Activated naive CD4-positive, alpha-beta T cell treated with anti-CD3 and anti-CD28 coated beads, Interleukin-2, amount 50 U/mL, for 72 hours (primary cell): Measurements from ENCODE around the gene CASQ2. TPM values are rescaled to one million over a fixed set of nuclear protein-coding genes. Genes with fewer than 3 reads are reported as not detected.

Source experiments
- ATAC-seq, 2 donors: fragments of 150-1000 bp; cut with Tn5 transposase; 2 replicates each; pipeline ENCODE4 v1.10.0; 2021; ENCODE audit warnings: mild to moderate bottlenecking in 2 of 2, moderate library complexity in 2 of 2
- DNase-seq, 2 donors: peaks; one replicate each; pipeline ENCODE4 v3.0.0; 2021 to 2022; ENCODE audit warnings: low spot score in 2 of 2
- H3K27ac Mint-ChIP-seq, 2 donors: one replicate each; pipeline ENCODE4 v1.8.0; 2022; ENCODE audit warnings: mild to moderate bottlenecking in 2 of 2, mixed read lengths in 2 of 2
- H3K36me3 Mint-ChIP-seq, 2 donors: one replicate each; pipeline ENCODE4 v1.8.0; 2022; ENCODE audit warnings: mixed read lengths in 2 of 2
- H3K9me3 Mint-ChIP-seq, 2 donors: one replicate each; pipeline ENCODE4 v1.8.0; 2022; ENCODE audit warnings: mixed read lengths in 2 of 2
- total RNA-seq, 2 donors: library from RNA; stranded (reverse); gene quantifications; one replicate each; pipeline ENCODE4 v1.2.3, GENCODE V29; 2022

The CASQ2 gene
- total RNA-seq: not detected

DNA sequence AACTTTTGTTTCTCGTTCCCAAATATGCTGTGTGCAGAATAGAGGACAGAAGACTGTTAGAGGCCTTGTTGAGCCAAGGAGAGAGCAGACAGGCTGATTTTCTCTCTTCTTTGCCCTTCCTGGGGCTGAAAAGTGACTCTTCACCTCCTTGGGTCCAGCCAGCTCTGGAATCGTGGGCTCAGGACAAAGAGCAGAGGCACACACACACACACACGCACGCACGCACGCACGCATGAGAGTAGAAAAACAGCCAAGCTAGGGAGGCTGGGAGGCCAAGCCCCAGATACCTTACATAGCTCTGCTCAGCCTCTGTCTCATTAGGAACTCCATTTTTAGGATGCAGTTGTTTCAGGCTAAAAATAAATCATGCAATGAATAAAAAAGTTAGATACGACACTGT is at the start of gene CASQ2:
TSS of gene CASQ2 (minus strand) at position 166 of the 400 bp plus-strand sequence. CDS start 173 bp downstream, outside the sequence.
- ATAC-seq: no peak
- no peaks in the 10 kb centered on the region for H3K36me3 Mint-ChIP-seq
- no peak for DNase-seq
- H3K27ac Mint-ChIP-seq: no peak within 1 kb of the TSS
- H3K9me3 Mint-ChIP-seq: no peaks in the 10 kb centered on the region

DNA sequence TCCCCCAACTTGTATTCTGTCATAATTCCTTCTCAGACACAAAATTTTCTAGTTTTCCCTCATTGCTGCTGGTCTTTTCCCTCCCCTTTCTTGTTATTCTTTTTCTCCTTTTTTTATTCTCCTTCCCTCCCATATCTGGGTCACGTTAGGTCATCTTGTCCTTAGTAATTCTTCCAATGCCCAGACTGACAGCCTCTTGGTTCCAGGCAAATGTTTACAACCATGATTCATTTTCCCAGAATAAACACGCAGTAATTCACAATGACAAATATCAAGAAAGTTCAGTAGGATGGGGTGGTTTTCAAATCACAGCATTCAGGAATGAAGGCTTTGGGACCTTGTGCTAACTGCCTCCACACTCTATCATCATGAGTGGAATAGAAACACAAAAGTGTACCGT is 47.2 kb upstream of the CASQ2 start:
- no peaks in the 10 kb centered on the region for H3K36me3 Mint-ChIP-seq
- DNase-seq: no peak
- no peak overlapping the region for H3K27ac Mint-ChIP-seq
- H3K9me3 Mint-ChIP-seq: no peaks in the 10 kb centered on the region
- no peak for ATAC-seq

DNA sequence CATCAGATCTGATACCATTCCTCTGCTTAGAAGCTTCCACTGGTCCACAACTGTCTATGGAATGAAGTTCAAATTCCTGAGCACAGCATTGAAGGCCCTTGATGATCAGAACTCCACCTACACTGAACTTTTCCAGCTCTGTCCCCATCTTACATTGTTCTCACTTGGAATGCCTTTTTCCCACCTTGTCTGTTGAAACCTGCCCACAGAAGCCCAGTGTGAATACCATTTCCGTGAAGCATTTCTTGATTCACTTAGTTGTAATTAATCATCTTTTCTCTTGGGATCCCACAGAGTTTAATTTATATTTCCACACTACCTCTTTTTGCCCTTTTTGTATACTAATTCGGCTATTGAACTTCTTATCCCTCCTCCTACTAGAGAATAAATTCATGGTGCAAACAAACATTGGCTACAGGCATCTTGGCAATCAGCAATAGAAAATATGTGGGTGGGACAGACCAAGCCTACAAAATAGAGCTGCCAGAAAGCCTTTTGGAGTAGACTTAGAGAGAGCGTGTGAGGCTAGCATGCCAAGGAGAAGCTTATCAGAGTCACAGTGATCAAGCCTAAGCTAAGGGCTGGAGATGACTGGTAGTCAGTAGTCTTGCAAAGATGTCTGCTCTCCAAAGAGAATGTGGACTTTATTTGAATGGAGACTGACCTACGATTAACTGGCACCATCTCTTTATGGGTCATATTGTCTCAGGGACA is 46.3 kb upstream of the CASQ2 start:
- no peak overlapping the region for H3K27ac Mint-ChIP-seq
- no peaks in the 10 kb centered on the region for H3K9me3 Mint-ChIP-seq
- no peak for ATAC-seq
- no peak for DNase-seq
- no peaks in the 10 kb centered on the region for H3K36me3 Mint-ChIP-seq

DNA sequence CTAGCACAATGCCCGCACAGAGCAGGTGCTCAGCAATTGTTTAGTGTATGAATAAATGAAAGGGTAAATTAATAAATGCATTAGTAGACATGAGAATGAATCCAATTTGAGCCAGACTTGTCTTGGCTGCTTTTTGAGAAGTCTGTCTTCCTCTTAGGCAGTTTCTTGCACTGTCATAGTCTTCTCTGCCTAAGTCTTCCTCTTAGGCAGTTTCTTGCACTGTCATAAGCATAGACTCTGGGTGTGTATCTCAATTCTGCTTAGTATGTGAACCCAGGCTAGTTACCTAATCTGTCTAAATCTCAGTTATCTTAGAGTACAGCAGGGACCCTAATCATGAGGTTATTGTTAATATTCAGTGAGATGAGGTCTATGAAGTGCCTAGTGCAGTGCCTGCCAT is 45.2 kb upstream of the CASQ2 start:
- no peak for ATAC-seq
- no peaks in the 10 kb centered on the region for H3K36me3 Mint-ChIP-seq

DNA sequence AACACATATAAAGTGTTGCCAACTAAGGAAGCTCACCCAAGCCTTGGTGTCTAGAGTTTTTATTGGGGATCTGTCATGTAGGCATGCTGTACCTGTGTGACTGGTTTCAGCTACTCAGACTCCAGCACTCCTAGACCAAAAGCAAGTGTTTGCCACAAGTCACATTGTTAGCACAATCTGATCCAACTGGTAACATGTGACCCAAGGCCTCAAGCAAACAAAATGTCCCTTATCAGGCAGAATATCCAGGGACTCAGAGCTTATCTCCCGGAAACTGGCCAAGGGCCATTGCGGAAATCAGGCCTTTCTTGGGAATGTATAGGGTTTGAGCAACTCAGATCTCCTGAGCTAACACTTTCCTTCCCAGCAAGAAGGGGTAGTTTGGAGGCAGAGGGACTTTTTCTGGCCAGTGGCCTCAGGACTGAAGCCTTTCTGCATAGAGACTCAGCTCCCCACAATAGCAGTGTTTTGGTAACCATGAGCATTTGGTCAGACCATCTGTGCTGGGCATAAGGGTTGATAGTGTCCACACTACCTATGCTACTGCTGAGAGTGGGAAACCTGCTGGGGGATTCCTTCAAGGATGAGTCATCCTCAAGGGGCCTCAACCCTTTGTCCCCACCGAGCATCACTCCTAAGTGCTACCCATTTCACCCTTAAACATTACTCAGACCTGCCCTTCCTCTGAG is 42.8 kb upstream of the CASQ2 start:
- no peak for ATAC-seq
- Mint-ChIP-seq H3K27ac (no peak overlapping the region), H3K36me3 (no peaks in the 10 kb centered on the region), H3K9me3 (no peaks in the 10 kb centered on the region)
- no peak for DNase-seq

More for the DNA sequence above, 45.2 kb upstream of the CASQ2 start:
- no peaks in the 10 kb centered on the region for H3K9me3 Mint-ChIP-seq
- H3K27ac Mint-ChIP-seq: no peak overlapping the region
- no peak for DNase-seq

DNA sequence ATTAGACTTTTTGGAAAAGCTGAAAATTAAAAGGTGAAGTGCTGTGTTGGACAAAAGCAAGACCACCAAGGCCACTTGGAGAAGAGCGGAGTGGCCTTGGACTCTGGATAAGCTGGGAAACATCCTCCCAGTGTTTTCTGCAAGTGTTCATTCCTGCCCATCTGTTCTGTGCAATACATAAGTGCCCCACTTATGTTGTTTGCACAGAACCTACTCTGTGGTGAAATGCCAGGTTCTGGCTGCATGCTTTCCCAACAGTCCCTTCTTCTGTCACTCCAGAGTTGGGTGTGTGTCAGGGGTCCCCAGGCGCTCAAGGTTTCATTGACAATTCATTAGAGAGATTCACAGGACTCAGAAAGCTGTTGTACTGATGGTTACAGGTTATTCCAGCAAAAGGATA is 42.1 kb upstream of the CASQ2 start:
- Mint-ChIP-seq H3K9me3 (no peaks in the 10 kb centered on the region), H3K27ac (no peak overlapping the region), H3K36me3 (no peaks in the 10 kb centered on the region)
- DNase-seq (no peak), ATAC-seq (no peak)

DNA sequence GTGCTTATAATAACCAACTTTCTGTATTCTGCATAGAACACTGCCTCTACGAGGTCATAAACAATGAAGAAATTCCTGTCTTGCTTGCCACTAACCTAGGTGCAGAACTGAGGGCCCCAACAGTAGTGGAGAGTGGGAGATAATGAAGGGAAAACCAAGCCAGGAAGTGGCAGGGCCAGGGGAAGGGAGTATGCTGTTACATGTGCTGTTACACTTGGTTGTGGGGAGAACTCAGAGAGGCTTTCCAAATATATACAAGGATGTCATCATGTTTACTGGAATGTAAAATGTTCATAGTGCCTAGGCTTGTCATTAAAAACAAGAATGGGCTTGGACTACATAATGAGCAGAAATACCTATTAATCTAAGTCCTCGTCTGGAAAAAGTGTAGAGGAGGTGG is 41.3 kb upstream of the CASQ2 start:
- Mint-ChIP-seq H3K27ac (no peak overlapping the region), H3K9me3 (no peaks in the 10 kb centered on the region), H3K36me3 (no peaks in the 10 kb centered on the region)
- no peak for ATAC-seq
- DNase-seq: no peak

DNA sequence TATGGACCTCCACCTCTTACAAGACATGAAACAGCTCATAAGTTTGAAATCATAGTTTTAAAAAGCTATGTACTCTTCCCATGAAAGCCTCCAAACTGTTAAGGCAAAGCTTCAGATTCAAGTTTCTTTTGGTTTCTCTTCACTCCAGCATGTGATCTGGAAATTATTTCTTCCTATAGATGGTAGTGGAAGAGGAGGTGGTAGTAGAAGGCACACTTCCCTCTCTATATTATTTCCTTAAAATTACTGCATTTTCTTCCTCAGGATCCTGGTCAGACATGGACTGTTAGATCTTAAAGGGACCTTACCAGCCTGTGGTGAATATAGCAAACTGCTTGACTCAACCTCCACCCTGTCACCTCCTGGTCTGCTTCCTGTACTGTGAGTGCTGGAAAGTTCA is 40.6 kb upstream of the CASQ2 start:
- H3K36me3 Mint-ChIP-seq: no peaks in the 10 kb centered on the region
- ATAC-seq: no peak
- H3K9me3 Mint-ChIP-seq: no peaks in the 10 kb centered on the region

DNA sequence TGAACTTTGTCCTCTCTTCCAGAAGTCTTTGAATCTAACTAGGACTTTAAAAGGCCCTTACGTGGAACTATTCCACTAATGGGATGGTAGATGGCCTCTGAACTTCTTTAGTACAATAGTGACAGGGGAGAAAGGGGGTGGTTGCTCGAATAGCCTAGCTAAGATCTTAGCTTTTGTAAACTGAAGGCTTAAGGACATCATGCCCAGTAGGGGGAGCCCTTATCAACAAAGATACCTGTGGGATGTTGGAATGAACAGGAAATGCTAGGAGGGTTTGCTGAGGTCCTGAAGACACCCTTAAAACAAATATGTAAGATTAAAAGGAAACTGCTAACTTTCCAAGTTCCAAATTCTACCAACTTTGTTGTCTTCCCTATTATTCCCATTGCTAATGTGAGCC is 39.2 kb upstream of the CASQ2 start:
- DNase-seq (peak in 1 of 2 donors; percentile 60), ATAC-seq (peak; percentile 47 to 51)
- no peak overlapping the region for H3K27ac Mint-ChIP-seq
- no peaks in the 10 kb centered on the region for H3K36me3 Mint-ChIP-seq
- no peaks in the 10 kb centered on the region for H3K9me3 Mint-ChIP-seq

More for the DNA sequence above, 40.6 kb upstream of the CASQ2 start:
- no peak overlapping the region for H3K27ac Mint-ChIP-seq
- DNase-seq: no peak

DNA sequence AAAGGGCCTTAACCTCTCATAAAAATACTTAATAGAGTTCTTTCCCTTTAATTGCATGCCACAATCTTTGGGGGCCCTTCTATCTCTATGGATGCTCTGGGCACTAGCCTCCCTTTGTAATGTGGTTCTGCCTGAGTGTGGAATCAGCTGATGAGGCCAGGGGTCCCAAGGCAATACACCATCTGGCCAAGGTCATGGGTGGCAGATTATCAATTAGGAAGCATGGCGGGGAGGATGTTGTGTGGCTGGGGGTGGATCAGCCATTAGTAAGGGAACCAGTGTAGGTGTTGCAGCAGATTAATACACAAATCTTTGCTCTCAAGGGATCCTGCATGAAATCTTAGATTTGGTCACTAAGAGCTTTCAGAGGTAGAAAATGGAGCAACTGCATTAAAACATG is 37.1 kb upstream of the CASQ2 start:
- no peak for DNase-seq
- Mint-ChIP-seq H3K9me3 (no peaks in the 10 kb centered on the region), H3K36me3 (no peaks in the 10 kb centered on the region), H3K27ac (peak overlapping the region in 1 of 2 donors; percentile 39)
- no peak for ATAC-seq

DNA sequence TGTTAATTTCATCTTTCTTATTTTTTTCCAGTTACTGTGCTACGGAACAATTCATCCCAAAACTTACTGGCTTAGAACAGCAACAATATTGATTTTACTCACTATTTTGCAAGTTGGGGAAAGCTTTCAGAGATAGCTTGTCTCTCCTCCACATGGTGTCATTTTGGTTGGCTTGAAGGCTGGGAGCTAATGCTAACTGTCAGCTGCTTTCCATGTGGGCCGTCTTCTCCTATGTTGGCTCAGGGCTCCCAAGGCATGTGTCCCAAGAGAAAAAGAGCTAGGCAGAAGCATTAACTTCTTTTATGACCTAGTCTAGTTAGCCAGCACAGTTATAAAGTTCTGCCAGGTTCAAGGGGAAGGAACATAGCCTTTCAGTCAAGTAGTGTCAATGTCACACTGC is 33.9 kb upstream of the CASQ2 start:
- ATAC-seq: no peak
- no peak overlapping the region for H3K27ac Mint-ChIP-seq
- no peaks in the 10 kb centered on the region for H3K36me3 Mint-ChIP-seq
- H3K9me3 Mint-ChIP-seq: no peaks in the 10 kb centered on the region
- no peak for DNase-seq

DNA sequence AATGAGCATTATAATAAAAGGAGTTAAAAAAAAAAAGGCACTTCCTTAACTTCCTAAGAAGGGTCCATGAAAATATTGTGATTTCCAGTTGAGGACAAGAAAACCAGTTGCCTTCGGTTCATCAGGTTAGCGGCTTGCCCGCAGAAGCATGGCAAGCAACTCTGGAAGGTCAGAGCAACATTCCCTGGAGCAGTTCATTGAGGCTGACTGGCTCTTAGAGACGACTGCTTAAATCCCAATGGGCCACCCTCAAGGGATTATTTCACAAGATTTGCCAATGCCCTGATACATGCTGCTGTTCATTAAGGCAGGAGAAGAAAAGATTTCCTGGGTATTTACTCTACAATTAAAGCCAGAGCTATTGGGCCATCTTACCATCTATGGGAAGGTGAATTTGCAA is 29.0 kb upstream of the CASQ2 start:
- Mint-ChIP-seq H3K9me3 (no peaks in the 10 kb centered on the region), H3K27ac (no peak overlapping the region), H3K36me3 (no peaks in the 10 kb centered on the region)
- no peak for DNase-seq
- no peak for ATAC-seq

DNA sequence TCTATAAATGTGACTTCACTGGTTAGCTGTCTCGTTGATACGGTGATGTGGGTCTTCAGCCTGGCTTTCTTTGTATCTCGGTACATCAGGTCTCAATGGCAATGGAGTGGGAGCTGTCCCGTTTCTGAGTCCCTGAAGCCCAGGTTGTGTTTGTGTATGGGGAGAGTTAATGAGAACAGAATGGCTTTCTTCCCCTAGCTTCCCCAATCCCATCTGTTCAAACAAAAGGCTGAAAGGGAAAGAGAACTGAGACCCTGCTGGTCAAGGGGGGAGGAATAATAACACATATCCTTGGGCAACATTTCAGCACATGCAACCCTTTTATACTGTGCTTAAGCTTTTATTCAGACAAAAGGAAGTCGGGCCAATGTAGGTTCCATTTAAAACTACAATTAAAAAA is 28.4 kb upstream of the CASQ2 start:
- Mint-ChIP-seq H3K9me3 (no peaks in the 10 kb centered on the region), H3K36me3 (no peaks in the 10 kb centered on the region), H3K27ac (no peak overlapping the region)
- ATAC-seq (no peak), DNase-seq (no peak)

DNA sequence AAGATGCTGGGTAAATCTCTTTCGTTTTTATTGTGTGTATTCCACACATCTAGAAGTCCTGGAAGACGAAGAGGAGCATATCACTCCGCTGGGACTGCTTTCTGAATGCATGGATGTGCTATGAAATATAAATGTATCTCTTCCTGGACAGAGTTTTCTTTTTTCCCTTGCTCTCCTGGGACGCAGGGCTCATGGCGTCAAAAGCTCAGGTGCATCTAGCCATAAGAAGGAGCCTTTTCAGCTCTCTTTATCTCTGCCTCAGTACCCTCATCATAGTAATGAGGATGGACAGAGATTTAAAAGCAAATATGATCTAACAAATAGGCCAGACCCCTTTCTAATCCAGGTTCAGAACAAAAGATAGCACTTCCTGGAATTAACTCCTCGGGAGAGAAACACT is 27.5 kb upstream of the CASQ2 start:
- Mint-ChIP-seq H3K36me3 (no peaks in the 10 kb centered on the region), H3K9me3 (no peaks in the 10 kb centered on the region), H3K27ac (no peak overlapping the region)
- DNase-seq: no peak
- no peak for ATAC-seq

DNA sequence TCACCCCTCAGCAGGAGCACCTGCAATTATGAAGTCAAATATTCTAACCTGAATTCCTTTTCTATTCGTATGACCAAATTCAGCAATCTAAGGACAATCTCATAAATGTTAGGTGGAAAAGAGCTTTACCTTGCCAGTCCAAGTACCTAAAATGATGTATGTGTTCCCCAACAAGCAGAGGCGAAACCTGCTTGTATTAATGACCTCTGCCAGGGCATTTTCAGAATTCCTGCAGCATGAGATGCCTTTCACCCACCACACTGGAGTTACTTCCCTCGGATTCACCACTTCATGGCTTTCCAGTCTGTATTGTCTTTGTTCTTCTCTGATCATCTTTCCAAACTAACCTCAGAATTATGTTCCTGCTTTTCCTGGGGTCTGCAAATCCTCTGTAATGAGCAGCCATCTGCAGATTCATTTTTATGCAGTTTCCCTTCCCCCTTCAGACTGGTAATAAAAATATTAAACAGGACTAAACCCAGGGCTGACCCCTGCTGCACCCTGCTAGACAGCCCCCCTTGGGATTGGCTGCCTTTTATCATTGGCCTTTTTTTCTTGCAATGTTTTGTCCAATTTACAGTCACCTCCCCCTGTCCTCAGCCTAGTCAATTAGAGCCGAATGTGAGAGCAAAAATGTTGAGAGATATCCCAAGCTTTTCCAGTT is 26.6 kb upstream of the CASQ2 start:
- no peak overlapping the region for H3K27ac Mint-ChIP-seq
- no peaks in the 10 kb centered on the region for H3K36me3 Mint-ChIP-seq
- ATAC-seq: no peak
- no peak for DNase-seq
- H3K9me3 Mint-ChIP-seq: no peaks in the 10 kb centered on the region

DNA sequence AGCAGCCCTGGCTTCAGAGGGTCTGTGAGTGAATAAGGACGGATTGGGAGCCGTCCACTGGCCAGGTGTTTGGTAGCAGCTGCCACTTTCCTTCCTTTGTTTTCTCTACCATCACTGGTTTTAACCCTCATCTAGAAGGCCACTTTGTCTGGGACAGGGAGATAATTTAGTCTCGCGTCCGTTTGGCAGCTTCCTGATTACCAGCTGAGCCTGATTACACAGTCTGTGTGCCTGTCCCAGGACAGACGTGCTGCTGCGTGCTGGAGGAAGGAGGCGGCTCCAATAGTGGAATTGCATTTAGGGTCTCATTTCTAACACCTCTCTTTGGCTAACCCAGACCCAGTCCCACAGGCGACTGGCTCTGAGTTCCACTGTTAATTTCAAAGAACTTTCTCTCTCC is 24.6 kb upstream of the CASQ2 start:
- H3K9me3 Mint-ChIP-seq: no peaks in the 10 kb centered on the region
- no peaks in the 10 kb centered on the region for H3K36me3 Mint-ChIP-seq
- no peak for DNase-seq
- no peak for ATAC-seq
- no peak overlapping the region for H3K27ac Mint-ChIP-seq

DNA sequence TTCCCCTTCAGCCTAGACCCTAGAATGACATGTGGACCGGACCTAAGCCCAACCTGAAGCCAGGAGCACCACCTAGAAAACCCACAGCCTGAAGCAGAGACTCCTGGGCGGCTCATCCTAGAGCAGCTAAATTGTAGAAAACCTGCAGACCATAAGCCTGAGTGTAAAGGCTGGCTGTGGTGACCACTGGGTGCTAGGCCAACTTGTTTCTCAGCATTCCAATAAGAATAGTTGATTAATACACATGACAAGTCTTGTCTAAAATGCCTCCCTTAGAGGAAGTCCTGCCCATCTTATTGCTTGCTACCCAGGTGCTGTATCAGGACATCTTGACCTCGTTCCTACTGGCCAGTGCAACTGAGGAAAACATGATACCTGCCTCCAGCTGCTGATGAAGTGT is 23.3 kb upstream of the CASQ2 start:
- peaks cover 0 to 2% of the 10 kb centered on the region in 2 donors for H3K9me3 Mint-ChIP-seq
- DNase-seq (no peak), ATAC-seq (no peak)
- no peaks in the 10 kb centered on the region for H3K36me3 Mint-ChIP-seq
- no peak overlapping the region for H3K27ac Mint-ChIP-seq

DNA sequence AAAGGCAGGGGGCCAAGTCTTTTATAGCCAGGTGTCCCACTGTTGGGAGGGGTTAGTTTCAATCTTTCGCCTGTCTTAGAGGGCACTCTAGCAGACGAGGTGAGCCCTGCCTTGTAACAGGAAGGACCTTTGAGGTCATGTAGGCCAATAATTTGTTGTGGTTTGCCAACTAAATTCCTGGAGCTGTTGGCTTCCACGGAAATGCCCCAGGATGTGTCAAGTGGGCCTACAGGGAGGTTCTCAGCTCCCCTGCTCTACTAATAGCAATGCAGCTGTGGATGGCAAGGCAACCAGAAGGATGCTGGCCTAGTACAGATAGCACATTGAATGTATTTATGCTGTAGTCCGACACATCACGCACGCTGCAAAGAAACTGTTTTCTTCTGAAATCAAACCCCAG is 22.3 kb upstream of the CASQ2 start:
- Mint-ChIP-seq H3K36me3 (no peaks in the 10 kb centered on the region), H3K9me3 (peaks cover 0 to 5% of the 10 kb centered on the region in 2 donors), H3K27ac (no peak overlapping the region)
- DNase-seq: no peak
- no peak for ATAC-seq
